HG03521 (cell line): ENCODE results near the gene LY6G5B.
A peak's percentile ranks its signal among the peaks of the same experiment; 100 is the strongest.

Experiments used
- ATAC-seq: cut with Tn5 transposase; IDR thresholded peaks from one replicate; pipeline ENCODE4 v1.9.1; 2021; ENCODE audit warnings: mild to moderate bottlenecking, moderate library complexity; ENCODE audit not compliant: unreplicated experiment

The LY6G5B gene

DNA sequence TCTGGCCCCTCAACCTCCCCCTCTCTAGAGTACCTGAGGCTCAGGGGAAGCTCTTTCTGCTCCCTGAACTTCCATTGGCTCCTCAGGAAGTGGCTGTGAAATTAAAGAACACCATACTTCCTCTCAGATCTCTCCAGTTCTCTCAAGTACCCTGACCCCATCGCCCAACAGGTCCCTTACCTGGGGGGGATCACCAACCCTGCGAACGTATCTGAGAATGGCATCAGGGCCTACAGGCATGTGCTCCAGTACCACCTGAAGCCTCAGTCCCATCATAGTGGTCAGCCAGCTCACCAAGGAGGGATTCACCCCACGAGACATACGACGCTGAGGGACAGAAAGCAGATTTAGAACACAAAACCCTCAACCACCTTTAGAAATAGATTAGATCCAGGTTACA, 29.2 kb upstream of the LY6G5B start:
- no peak for ATAC-seq

DNA sequence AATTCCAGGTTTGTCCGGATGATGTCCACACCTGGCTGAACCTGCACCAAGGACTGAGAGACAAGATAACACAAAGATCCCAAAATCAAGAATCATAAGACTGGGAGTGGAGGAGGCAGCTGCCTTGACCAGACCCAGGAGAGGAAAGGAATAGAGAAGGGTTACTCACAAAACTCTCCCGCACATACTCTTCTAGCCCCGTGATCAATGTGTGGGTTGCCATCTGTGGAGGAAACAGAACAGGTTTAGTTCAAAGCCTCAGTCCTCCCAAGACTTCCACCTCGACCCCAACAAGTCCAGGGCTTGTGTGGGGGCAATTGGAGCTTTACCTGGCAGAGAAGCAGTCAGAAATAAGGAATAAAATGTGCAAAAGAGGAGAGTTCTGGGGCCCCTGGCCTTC, 28.4 kb upstream of the LY6G5B start:
- no peak for ATAC-seq

DNA sequence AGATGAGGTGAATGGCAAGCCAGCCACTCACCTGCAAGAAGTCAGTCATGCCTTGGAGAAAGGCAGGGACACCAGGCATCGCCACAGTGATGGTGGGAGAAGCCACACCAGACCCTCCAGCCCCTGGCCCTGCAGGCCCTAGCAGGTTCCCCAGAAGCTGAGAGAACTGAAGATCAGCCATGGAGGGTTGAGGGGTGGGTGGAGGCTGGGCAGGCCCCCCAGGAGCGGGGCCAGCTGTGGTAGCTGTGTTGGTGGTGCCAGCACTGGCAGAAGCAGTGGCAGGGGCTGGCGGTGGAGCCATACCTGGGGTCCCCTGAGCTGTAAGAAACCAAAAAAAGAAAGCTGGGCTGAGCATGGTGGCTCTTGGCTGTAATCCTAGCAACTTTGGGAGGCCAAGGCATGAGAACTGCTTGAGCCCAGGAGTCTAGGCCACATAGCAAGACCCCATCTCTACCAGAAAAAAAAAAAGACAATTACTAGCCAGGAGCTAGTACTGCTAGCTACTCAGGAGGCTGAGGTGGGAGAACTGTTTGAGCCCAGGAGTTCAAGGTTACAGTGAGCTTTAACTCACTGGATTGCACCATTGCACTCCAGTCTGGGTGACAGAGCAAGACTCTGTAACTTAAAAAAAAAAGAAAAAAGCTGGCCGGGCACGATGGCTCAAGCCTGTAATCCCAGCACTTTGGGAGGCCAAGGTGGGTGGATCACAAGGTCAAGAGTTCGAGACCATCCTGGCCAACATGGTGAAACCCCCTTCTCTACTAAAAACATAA, 26.8 kb upstream of the LY6G5B start:
- ATAC-seq: no peak

DNA sequence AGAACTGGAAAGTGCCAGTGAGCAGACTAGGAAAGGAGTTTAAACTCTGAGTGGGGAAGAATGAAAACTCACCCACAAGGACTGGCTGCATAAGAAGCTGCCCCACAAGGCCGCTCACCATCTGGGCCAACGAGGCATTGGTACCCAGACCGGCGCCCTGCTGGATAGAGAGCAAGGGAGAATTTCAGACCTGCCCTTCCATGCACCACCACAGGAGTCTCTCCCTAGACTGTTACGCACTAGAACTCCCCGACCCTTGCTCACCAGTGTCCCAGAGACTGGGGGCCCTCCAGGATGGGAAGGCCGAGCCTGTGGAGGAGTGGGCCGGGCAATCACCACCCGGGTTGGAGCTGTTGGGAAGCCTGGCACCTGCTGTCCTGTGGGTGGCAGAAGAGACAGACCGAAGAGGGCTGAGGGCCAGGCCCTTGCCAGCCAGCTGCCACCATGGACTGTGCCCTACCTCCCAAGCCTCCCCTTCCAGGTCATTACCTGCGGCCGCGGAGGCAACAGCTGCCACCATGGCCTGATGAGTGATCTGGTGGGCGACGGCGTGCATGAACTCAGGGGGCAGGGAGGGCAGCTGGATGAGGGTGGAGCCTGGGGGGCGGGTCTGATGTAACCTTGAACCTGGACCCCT, 25.8 kb upstream of the LY6G5B start:
- no peak for ATAC-seq

DNA sequence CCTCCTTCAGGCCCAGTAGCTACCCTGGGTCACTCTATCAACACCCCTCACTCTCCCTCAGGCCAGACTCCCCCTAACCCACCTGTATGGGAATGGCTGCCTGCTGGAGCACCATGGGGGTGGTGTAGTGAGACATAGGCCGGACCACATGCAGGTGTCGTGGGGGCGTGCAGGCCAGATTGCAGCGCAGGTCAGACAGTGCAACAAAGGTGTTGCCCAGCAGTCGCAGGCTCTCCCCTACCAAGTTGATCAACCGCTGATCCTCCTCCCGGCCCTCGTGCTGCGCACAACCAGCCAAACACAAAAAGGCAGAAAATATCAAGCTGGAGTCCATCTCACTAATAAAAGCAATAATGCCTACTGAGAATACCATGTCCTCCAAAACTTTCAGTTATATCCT, 24.5 kb upstream of the LY6G5B start:
- ATAC-seq: no peak

DNA sequence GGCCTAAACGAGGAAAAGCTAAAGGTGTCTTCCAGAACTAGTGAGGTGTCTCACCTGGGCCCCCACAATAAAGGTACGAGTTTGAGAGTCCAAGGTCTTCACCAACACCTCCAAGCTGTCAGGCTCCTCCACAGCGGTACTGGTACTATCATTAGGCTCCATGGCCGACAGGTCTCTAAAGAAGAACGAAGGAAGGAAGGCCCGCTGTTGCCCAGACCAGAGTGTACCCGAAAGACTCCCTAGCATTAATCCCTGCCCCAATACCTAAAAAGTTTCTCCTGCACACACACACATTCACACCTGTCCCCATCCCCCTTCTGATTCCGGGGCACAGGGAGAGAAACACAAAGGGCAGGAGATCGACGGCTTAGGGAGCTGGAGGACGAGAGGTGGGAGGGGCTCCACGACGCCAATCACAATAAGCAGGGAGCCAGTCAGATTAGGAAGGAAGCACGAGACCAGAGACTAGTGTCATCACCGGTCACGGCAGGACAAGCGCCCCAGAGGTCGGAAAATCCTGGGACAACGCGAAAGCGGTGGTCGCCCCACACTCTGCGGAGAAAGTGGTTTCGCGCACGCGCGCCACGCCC, 18.1 kb upstream of the LY6G5B start:
- ATAC-seq: peak; percentile 8

DNA sequence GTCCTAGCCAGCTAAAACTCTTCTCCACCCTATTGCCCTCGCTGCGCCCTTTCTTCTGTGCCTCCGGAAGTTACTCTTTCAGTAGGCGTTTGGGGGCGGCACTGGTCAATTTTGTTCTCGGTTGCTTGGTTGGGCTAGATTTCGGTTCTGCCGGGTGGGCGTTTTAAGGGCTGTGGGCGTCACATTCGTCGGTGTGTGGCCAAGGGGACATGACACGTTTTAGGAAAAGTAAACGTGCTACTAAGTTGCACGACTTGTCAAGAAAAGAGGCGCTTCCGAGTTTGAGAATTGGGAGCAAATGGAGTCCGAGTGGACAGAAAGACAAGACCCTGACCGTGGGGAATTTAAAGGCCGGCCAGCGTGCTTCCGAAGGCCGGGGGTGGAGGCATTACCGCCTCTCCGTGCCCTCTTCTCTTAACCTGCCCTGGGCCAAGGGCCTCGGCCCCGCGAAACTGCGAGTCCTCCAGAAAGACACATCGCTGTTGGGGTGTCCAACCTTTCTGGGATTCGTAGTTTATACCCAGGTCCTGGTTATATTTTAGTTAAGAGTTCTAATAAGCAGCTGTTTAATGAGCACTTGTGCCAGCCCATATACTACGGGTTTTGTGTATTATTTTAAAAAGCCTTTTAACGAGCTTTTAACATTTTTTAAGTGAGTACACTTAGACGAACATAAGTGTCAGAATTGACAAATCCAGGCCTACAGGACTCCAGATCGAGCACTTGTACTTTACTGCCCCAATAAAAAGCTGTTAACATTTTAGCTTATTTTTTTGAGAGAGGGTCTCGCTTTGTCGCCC, 16.7 kb upstream of the LY6G5B start:
- ATAC-seq: peak; percentile 51

DNA sequence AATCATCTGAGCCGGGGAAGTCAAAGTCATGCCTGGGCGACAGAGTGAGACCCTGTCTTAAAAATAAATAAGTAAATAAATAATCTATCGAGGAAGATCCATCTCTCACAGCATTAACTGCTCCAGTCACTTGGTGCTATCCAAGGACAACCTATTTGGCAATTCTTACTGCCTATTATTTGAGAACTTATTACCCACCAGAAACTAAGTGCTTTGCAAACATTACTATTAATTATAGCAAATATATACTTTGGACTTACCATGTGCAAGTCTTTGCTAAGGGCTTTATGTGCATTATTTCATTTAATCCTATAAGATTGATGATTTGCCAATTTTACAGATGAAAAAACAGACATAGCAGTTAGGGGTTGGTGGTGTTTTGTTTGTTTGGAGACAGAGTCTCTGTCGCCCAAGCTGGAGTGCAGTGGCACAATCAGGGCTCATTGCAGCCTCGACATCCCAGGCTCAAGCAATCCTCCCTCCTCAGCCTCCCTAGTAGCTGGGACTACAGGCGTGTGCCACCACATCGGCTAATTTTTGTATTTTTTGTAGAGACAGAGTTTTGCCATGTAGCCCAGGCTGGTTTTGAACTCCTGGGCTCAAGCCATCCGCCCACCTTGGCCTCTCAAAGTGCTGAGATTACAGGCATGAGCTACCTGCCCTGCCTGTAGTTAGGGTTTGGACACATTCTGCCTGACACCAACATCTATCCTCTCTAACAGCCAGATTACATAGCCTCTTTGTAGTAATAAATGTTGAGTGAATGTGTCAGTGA, 15.0 kb upstream of the LY6G5B start:
- no peak for ATAC-seq

DNA sequence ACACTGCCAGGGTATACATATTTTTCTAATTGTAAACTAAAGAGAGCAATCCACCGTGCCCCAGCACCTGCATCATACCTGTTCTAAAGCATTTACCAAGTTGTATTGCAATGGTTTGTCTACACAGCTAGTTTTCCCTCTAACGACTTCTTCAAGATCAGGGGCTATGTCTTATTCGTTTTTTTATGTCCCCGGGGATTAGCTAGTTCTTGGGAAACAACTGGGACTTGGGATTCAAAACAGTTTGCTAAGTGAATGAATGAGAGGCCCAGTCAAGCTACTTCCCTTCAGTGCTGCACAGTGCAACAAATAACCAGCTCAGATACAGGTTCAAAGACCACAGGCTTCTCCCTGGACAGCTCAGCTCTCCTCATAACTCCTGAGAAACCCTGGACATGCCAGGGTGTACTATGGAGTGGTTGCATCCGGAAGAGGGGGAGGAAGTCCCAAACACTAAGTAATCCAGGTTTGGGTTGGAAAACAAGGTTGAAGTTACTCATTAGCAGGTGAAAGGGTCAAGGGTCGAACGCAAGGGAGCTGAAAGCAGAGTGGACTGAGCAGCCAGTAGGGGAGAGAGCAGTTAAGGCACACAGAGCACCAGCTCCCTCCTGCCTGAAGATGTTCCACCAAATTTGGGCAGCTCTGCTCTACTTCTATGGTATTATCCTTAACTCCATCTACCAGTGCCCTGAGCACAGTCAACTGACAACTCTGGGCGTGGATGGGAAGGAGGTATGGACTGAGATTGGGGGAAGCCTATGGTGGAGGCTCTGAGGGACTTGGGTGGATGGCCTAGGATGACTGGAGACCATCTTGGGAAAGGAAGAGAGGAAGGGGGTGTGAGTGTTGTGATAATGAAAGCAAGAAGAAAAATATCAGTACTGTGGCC, 14.2 kb upstream of the LY6G5B start, which contains the start of gene APOM:
Gene APOM (plus strand): TSS at position 546 of the 889 bp plus-strand sequence. CDS start 73 bp downstream, at position 619.
- ATAC-seq: no peak

DNA sequence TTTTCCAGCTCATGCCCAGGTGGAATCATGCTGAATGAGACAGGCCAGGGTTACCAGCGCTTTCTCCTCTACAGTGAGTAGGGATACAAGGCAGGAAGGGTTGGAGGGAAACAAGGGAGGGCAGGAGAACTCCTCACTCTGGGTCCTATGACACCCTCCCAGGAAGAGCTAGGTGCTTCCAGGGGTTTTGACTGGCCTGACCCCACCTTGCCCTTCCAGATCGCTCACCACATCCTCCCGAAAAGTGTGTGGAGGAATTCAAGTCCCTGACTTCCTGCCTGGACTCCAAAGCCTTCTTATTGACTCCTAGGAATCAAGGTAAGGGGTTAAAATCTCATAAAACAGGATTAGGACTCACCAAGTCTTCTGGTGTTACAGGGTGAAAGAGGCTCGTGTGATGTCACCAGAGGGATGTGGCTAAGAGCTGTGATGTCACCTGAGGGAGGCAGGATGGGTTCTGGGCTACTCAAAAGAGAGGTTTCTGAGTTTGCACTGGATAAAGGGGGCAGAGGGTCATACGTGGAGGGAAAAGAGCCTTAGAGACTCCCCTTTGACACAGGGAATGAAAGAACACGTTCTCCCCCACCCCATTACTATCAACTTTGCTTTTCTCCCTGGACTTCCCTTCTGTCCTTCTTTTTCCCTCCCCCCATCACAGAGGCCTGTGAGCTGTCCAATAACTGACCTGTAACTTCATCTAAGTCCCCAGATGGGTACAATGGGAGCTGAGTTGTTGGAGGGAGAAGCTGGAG, 12.2 kb upstream of the LY6G5B start:
- ATAC-seq: no peak

DNA sequence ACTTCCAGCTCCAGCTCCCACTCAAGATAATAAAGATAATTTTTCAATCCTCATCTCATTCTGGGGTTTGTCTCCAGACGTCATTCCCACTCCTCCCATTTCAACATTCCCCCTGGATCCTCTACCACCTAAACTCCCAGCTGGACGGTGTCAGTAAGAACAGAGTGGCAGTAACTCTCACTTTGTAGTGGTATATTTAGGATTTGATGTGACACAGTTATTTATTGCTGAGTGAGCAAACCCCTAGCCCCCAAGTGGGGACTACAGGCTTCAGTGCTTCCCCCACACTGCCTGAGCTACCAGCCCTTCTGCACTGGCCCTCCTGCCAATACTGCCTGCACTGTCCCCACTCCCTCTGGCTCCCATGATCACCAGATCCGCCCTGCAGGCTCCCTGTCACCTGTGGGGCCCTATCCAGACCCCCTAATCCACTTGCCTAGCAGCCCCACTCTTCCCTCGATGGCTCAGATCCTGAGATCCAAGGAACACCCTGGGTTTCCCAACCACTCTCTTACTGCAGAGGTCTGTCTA, 11.6 kb upstream of the LY6G5B start:
- ATAC-seq: no peak

DNA sequence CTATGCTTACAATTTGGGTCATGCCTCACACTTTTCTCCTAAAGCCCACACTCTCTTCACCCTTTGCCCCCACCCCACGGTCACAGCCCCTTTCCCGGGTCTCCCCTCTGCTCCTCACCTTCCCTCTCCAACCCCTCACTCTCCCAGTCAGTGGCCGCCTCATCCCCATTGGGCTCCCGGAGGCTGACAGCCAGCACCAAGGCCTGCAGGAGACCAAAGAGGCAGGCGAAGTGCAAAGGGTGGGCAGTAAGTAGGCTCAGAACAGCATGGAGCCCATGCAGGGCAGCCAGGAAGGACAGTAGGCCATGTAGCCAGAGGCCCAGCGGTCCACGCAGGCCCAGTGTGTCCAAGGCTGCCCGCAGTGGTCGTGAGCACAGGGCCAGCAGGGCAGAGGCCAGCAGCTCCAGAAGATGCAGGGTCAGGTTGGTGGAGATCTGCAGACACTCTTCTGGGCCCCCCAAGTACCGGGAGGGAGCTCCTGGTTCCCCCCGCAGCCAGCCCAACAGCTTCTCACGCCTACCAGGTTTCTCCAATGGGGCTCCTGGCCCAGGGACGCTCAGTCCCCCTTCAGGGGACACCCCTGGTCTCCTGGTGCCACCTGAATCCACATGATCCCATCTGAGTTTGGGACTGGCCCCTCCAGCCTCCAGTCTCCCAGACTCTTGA, 10.7 kb upstream of the LY6G5B start:
- no peak for ATAC-seq

DNA sequence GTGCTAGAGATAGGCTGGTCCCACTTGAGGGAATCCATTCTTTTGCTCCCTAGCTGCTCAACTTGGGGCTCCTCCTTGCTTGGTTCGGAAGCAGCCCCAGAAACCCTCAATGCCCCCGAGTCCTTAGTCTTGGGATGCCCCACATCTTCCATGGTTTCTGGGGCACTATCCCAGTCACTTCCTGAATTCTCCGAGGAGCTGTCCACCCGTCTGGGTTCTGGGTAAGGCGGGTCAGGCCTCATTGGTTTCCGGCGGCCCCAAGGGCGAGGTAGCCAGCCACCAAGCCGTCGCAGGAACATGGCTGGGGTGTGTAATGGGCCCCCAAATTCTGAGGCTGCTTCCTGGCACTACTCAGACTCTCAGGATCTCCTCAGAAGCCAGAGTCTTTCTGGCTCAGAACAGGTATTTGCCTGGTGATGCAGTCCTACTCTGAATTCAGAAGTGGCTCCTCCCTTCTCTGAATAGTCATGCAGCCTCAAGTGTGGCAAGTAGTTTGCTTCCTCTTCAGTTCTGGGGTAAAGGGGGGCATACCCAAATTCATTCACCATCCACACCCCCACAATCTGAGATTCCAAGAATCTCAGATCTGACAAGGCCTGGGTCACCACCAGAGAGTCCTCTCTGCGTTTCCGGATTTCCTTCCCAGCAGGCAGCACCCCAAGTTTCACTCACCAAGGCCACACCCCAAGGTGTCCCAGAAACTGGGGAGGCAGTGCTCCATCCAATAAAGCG, 10.0 kb upstream of the LY6G5B start:
- no peak for ATAC-seq

DNA sequence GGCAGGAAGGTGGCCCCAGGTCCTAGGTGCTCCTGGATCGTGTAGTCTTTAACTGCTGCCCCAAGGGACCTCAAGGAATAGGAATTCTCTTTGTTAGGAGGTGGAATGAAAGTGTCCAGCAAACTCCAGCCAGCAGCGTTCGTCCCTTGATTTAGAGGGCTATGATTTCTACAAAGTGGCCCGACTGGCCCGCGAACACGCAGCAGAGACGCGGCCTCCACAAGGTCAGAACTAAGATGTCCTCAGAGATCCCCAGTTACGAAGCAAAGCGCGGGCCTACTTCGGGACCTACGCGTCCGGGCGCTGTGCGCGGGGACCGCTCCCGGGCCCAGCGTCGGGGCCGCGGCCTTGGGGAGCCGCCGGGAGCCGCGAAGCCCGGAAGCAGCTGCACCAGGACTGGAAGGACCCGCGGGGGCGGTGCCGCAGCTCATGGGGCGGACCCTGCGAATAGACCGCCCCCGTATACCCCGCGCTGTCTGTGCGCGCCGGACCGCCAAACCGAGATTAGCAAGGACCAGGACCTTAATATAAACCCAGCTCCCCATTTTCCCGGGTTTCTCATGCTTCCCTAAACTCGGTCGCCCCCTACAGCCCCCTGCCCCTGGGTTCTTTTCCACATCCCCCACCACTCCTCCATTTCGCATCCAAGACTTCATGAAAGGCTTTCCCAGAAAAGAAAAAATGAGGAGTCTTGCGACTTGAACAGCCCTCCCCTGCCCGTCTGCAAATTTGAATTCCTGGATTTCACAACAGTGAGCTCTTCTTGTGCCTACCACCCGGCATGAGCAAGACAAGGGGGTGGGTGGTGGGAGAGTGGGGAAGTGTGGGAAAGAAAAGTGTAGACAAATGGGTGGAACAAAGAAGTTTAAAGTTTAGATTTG, 9.2 kb upstream of the LY6G5B start, which contains the start of gene C6orf47:
Gene C6orf47 (minus strand): TSS at position 398 of the 881 bp plus-strand sequence. CDS start 831 bp downstream, outside the sequence.
- peak; percentile 38 for ATAC-seq

DNA sequence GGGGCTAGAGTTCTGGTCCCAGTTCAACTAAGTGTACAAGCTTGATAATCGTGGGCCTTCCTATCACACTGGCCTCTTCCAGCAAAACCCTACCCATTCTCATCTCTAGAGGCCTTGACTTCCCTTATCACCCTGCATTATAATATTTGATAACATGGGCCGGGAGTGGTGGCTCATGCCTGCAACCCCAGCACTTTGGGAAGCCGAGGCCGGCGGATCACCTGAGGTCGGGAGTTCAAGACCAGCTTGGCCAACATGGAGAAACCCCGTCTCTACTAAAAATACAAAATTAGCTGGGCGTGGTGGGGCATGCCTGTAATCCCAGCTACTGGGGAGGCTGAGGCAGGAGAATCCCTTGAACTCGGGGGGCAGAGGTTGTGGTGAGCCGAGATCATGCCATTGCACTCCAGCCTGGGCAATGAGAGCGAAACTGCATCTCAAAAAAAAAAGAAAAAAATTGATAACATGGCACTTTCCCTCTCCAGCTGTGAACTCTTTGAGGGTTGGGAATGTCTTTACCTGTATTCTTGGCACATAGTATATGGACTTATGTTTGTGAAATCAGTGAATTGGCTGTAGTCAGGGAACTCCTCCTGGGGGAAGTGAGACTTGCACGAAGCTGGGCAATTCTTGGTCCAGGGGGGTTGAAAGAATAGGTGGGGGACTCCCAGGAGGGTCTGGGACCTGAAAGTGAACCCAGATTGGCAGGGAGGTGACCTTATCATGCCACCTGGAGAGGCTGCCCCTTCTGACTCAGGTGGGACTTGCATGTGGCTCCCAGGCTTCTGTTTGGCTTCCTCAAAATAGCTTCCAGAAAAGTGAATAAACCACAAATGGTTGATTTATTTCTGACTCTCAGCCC, 8.3 kb upstream of the LY6G5B start:
- no peak for ATAC-seq
